Activated CD8-positive, alpha-beta memory T cell treated with anti-CD3 and anti-CD28 coated beads for 36 hours (primary cell): ENCODE measurements around the gene RS1. TPM values are rescaled to one million over a fixed set of nuclear protein-coding genes. Genes with fewer than 3 reads are reported as not detected.

Source experiments
- CTCF ChIA-PET: fragments of 350-600 bp; sonication (Branson Sonifier 250); formaldehyde crosslinking; loops from one replicate; lab custom pipeline; 2021; ENCODE audit warnings: antibody characterized with exemption; lab: Charles Lee
- POLR2A ChIA-PET: fragments of 350-600 bp; sonication (Branson Sonifier 250); formaldehyde crosslinking; loops from one replicate; lab custom pipeline; 2021; ENCODE audit warnings: antibody characterized with exemption; lab: Charles Lee
- total RNA-seq, 2 experiments: library from RNA; stranded (reverse); gene quantifications; one replicate each; pipeline ENCODE4 v1.2.3, GENCODE V29; 2021

RS1 gene
- total RNA-seq, result not detected

- ChIA-PET CTCF (interaction anchor here (0.7 kb wide), 1 partner anchor 46 kb away, joined by 5 read pairs; no protein-coding TSS in a partner anchor), POLR2A (no interaction called here)
These were observed at the start of gene RS1 for GRCh38 chrX:18672008-18672407. Gene RS1 (minus strand): TSS chrX:18672108. CDS start chrX:18672068, 40 bp downstream.

GRCh38 chrX:18719852-18720251 lies 47.9 kb upstream of the RS1 start:
- POLR2A ChIA-PET, result no interaction called here
- CTCF ChIA-PET, result no interaction called here

GRCh38 chrX:18714910-18715309 lies 43.0 kb upstream of the RS1 start:
- POLR2A ChIA-PET, result no interaction called here
- CTCF ChIA-PET, result no interaction called here

GRCh38 chrX:18709833-18710232 lies 37.9 kb upstream of the RS1 start:
- CTCF ChIA-PET, result no interaction called here
- POLR2A ChIA-PET, result no interaction called here

GRCh38 chrX:18707426-18708049 lies 35.6 kb upstream of the RS1 start, which contains the start of gene PPEF1:
Gene PPEF1 (plus strand): TSS chrX:18707645. CDS start chrX:18707781, 136 bp downstream.
- POLR2A ChIA-PET, result no interaction called here
- CTCF ChIA-PET, result interaction anchor here (0.7 kb wide), 1 partner anchor 19 kb away, joined by 3 read pairs; no protein-coding TSS in a partner anchor

GRCh38 chrX:18702362-18703195 lies 30.7 kb upstream of the RS1 start:
- ChIA-PET POLR2A (no interaction called here), CTCF (interaction anchor here (0.6 kb wide), 1 partner anchor 136 kb away, joined by 3 read pairs; no protein-coding TSS in a partner anchor)

- ChIA-PET POLR2A (no interaction called here), CTCF (no interaction called here)
These were observed 29.9 kb upstream of the RS1 start for GRCh38 chrX:18701621-18702361.

- POLR2A ChIA-PET, result no interaction called here
- CTCF ChIA-PET, result interaction anchor here (0.6 kb wide), 1 partner anchor 43 kb away, joined by 4 read pairs; no protein-coding TSS in a partner anchor
These were observed 27.1 kb upstream of the RS1 start for GRCh38 chrX:18698737-18699650.

GRCh38 chrX:18696653-18697052 lies 24.7 kb upstream of the RS1 start:
- POLR2A ChIA-PET, result no interaction called here
- CTCF ChIA-PET, result no interaction called here

- CTCF ChIA-PET, result no interaction called here
- POLR2A ChIA-PET, result no interaction called here
These were observed 20.6 kb upstream of the RS1 start for GRCh38 chrX:18692541-18692940.

GRCh38 chrX:18691431-18691830 lies 19.5 kb upstream of the RS1 start:
- POLR2A ChIA-PET, result no interaction called here
- CTCF ChIA-PET, result no interaction called here

GRCh38 chrX:18687856-18688495 lies 16.1 kb upstream of the RS1 start:
- ChIA-PET CTCF (no interaction called here), POLR2A (no interaction called here)

- POLR2A ChIA-PET, result no interaction called here
These were observed 11.1 kb upstream of the RS1 start for GRCh38 chrX:18682979-18683387.

GRCh38 chrX:18681996-18682395 lies 10.1 kb upstream of the RS1 start:
- ChIA-PET CTCF (no interaction called here), POLR2A (no interaction called here)

More at GRCh38 chrX:18682979-18683387, 11.1 kb upstream of the RS1 start:
- CTCF ChIA-PET, result no interaction called here

GRCh38 chrX:18677161-18677869 lies 5.4 kb upstream of the RS1 start:
- POLR2A ChIA-PET, result no interaction called here
- CTCF ChIA-PET, result no interaction called here

GRCh38 chrX:18676470-18676869 lies 4.6 kb upstream of the RS1 start:
- POLR2A ChIA-PET, result no interaction called here
- CTCF ChIA-PET, result no interaction called here

GRCh38 chrX:18676050-18676449 lies 4.1 kb upstream of the RS1 start:
- ChIA-PET POLR2A (no interaction called here), CTCF (no interaction called here)
